Activated CD4-positive, alpha-beta T cell treated with anti-CD3 and anti-CD28 coated beads, Interleukin-2, amount 50 U/mL, for 4 hours (primary cell): Measurements from ENCODE around the gene GRIN2C.

Experiments
- DNase-seq, 2 experiments: peaks; one replicate each; pipeline ENCODE4 v3.0.0-alpha.2; 2020

The GRIN2C gene

GRCh38 chr17:74863420-74864296 lies 4.0 kb upstream of the GRIN2C start:
- no peak for DNase-seq

DNA sequence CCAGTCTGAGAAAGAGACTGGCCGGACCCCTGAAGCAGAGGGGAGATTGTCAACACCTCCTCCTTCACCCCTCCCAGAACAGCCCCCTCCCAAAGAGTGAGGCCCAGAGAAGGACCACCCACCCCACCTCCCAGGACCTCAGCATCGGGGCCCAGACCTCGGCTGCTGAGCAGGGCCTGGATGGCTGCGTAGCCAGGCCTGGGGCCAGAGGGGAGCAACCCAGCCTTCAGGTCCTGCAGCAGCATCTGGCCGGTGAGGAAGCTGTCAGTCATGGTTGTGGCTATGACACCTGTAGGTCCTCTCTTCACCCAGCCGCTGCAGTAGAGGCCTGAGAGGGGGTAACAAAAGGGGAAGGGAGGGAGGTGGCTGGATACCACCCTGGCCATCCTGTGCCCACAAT lies 3.2 kb upstream of the GRIN2C start:
- no peak for DNase-seq

- DNase-seq: peak; percentile 64 to 71
Observed at GRCh38 chr17:74862108-74862901, 2.6 kb upstream of the GRIN2C start.

- no peak for DNase-seq
Observed at GRCh38 chr17:74861662-74862107, 2.0 kb upstream of the GRIN2C start.

DNA sequence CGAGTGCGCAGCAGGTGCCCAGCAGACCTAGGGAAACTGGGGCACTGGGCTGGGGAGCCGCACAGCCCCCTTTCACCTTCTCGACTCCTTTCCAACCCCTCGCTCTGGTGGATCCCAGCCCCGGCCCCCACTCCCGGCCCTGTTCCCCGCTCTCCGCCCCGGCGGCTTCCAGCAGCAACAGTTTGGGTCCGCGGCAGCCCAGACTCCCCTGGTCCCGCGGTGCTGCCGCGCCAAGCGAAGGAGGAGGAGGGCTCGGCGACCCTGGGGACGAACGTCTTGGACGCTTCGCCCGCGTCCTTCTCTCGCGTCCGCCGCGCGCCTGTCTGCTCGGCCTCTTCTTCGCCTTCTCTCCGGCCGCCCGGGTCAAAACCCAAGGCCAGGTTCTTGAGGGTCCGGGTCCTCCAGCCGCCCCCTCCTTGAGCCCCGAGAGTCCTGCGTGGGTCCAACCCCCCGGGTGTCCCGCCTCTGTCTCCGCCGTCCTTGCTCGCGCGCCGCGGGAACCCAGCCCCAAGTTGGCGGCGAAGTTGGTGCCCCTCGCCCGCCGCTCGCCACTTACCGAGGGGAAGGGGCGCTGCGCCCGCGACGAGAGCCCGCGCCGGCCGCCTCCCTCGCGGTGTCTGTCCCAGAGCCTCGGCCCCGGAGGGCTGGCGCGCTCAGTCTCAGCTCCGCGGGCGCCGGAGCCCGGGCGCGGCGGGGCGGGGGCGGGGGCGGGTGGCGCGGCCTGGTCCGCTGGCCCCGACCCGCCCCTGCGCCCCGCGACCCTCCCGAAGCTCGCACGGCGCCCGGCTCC lies 1.4 kb upstream of the GRIN2C start:
- DNase-seq: no peak

DNA sequence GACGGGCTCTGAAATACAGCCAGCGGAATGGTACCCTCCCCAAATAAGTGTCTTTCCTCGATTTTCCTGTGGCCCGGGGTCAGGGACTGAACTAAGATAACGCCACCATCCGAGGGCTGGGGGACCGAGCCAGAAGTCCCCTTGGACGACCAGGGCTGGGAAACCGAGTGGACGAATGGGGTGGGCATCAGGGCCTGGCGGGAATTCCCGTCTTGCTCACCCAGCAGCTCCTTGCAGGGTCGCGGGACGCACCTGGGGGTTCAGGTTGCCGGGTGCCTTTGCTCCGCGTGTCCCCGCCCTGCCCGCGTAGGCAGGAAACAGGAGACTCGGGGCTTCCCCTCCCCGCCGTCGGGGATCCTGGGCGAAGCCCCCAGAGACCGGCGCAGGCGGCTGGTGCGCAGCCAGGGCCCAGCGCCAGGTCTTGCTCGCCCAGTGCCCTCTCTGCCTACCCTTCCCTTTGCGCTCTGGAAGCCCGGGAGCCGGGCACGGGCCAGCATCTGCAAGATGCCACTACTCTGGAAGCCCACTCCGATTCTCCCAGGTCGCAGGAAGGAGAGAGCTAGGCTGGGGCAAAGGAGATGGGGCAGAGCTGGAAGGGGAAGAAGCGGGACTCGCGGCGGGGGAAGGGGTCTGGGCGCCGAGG lies 665 bp upstream of the GRIN2C start:
- DNase-seq: no peak

- DNase-seq: no peak
Observed at GRCh38 chr17:74858672-74859458, 820 bp downstream of the GRIN2C start.

DNA sequence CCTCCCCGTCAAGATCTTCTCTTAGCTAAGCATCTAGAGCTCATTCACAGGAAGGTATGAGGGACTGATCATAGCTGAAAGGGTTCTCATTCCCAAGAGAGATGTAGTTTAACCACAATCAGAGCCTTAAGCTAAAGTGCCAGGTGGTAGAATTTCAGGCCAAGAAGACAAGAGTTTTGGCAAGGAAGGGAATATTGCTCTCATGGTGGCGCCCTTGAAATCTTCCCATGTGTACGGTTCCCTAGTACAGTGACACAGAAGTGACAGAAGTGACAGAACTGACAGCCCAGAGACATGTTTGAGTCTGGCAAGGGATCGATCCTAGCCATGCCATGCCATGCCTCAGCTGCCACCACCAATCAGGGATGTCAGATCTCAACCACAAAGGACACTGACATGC lies 2.5 kb downstream of the GRIN2C start:
- DNase-seq: no peak

DNA sequence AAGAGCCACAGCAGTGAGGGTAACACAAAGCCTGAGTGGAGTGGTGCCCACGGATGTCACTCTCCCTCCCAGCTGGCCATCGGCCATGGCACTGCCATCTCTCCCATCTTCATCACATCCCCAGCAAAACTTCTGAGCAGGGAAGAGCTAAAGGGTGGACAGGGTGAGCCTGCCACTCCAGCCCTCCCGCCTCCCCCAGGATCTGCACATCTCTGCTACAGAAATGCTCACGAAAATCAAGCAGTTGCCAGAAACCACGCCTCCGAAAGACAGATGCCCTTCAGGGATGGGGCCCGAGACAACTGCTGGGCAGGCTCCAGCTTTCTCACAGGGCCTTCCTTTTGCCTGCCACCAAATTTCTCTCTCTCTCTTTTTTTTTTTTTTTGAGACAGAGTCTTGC lies 3.6 kb downstream of the GRIN2C start:
- no peak for DNase-seq

- no peak for DNase-seq
Observed at GRCh38 chr17:74855323-74855722, 4.4 kb downstream of the GRIN2C start.

DNA sequence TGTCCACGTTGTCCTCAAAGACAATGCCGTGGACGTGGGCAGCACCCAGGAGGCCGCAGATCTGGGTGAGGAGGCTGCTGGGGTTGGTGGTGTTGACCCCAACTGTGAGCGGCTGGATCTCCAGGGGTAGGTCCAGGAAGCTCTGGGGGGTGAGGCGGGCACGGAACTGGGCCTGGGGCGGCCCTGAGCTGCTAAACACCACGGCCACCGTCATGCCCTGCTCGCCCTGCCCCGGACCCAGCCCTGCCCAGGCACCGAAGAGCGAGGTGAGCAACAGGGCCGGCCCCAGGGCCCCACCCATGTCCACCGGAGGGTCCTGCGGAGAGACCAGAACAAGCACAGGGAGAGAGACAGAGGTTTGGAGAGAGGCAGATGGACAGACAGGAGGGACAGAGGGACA lies 4.9 kb downstream of the GRIN2C start:
- no peak for DNase-seq

- no peak for DNase-seq
Observed at GRCh38 chr17:74853669-74854068, 6.0 kb downstream of the GRIN2C start.

- DNase-seq: no peak
Observed at GRCh38 chr17:74853048-74853397, 6.7 kb downstream of the GRIN2C start.

DNA sequence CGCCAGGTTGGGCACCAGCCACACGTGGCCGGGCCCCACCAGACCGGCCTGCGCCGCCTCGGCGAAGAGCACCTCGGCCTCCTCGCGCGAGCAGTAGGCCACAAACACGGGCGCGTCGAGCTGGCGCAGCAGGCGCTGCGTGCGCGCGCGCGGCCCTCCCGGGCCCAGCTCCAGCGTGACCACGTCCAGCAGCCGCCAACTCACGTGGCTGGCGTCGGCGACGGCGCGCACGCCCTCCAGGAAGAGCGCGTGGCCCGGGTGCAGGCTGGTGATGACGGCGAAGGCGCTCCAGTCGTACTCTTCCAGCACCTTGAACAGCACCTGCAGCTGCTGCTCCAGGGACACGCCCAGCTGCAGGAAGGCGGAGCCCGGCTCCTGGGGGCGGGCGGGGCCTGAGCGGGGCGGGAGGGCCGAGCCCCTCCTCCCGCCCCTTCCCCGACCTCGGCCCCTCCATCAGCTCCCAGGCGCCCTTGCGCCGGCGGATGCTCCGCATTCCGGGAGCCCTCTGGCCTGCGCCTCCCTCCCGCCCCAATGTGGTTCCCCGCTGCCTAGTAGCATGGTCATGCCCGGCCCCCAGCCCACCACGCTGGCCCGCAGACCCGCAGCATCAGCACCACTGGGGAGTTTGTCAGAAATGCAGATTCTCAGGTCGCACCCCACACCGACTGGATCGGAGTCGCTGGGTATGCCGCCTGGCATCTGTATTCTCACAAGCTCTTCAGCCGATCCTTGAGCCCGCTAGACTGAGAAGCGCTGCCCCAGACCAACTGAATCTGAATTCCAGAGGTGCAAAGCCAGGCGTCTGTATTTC lies 7.2 kb downstream of the GRIN2C start:
- peak; percentile 45 to 50 for DNase-seq

GRCh38 chr17:74851612-74852236 lies 8.0 kb downstream of the GRIN2C start:
- no peak for DNase-seq

- DNase-seq: no peak
Observed at GRCh38 chr17:74850914-74851313, 8.8 kb downstream of the GRIN2C start.

GRCh38 chr17:74850310-74850709 lies 9.4 kb downstream of the GRIN2C start:
- no peak for DNase-seq

GRCh38 chr17:74848656-74849399 lies 10.9 kb downstream of the GRIN2C start:
- DNase-seq: no peak

DNA sequence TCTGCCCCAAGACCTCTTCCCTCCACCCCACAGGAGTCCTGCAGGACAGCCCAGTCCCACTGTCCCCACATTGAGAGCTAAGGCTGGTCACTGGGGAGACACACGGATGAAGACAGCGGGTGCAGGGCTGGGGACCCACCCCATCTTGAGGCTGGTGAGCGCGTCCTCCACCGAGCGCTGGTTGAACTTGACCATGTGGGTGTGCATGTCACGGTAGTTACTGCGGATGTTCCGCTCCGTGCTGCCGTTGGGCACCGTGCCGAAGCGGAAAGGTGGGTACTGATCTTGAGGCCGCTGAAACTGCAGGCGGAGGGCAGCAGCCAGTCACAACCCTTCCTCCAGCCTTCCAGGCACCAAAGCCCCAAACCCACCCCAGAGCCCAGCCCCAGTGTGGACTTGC lies 13.1 kb downstream of the GRIN2C start:
- no peak for DNase-seq

DNA sequence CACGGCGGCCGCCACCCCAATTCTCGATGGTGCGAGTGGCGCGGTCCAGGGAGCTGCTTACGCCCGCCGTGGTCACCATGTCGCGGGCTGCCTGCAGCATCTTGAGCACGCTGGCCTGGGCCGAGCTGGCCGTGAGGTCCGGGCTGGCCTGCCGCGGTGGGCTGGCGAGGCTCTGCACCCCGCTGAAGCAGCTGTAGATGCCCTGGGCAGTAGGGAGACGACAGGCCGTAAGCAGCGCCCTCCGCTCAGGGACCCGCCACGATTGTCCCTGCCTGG lies 16.4 kb downstream of the GRIN2C start:
- DNase-seq: no peak
